Left ventricle myocardium inferior (tissue), 1 donor: Measurements from ENCODE around the gene HES5. TPM values are rescaled to one million over a fixed set of nuclear protein-coding genes. Genes with fewer than 3 reads are reported as not detected.

Experiments
- DNase-seq: peaks from one replicate; pipeline ENCODE4 v3.0.0-alpha.2; 2020
- H3K27ac ChIP-seq: fragments of 200-600 bp; replicated peaks from 2 replicates; pipeline ENCODE4 v1.8.0; 2021
- H3K27me3 ChIP-seq: fragments of 200-600 bp; 2 replicates; pipeline ENCODE4 v1.8.0; 2021; ENCODE audit warnings: low read depth
- H3K36me3 ChIP-seq: fragments of 200-600 bp; 2 replicates; pipeline ENCODE4 v1.8.0; 2021
- H3K4me1 ChIP-seq: fragments of 200-600 bp; 2 replicates; pipeline ENCODE4 v1.8.0; 2021
- H3K4me3 ChIP-seq: fragments of 200-600 bp; 2 replicates; pipeline ENCODE4 v1.8.0; 2021; ENCODE audit warnings: mild to moderate bottlenecking, moderate library complexity
- H3K9me3 ChIP-seq: fragments of 200-600 bp; replicated peaks from 2 replicates; pipeline ENCODE4 v1.8.0; 2021
- CTCF ChIP-seq: fragments of 200-600 bp; IDR thresholded peaks from 2 replicates; pipeline ENCODE4 v1.8.0; 2021; ENCODE audit warnings: antibody characterized with exemption, mild to moderate bottlenecking, borderline replicate concordance
- intact Hi-C: fragments of 100-400 bp; cut with micrococcal nuclease; formaldehyde crosslinking; loops from one replicate; pipeline ENCODE4 v1.11.0; 2022
- total RNA-seq: library from RNA; stranded (reverse); fragmentation: NEBNext Ultra II Directional; extraction: Animal tissue kit (Norgen Biotek cat#: 25700); gene quantifications from one replicate; pipeline ENCODE4 v1.2.1, GENCODE V29; 2021
- donor health status: DM: no; HTN: yes; CAD: no; lungs with severe emphysema.

HES5 gene
- total RNA-seq, 1 donor from 2014 or later: 0.63 TPM

- TF ChIP-seq CTCF: no peak
- DNase-seq: no peak
- peak overlapping the region; percentile 92 for H3K27ac ChIP-seq
- intact Hi-C loops: no loop called here
- peaks cover 69% of the 10 kb centered on the region for H3K4me1 ChIP-seq
- peak overlapping the region; percentile 70 for H3K4me3 ChIP-seq
- no peaks in the 10 kb centered on the region for H3K36me3 ChIP-seq
- no peaks in the 10 kb centered on the region for H3K9me3 ChIP-seq
- H3K27me3 ChIP-seq: peaks cover 41% of the 10 kb centered on the region
Observed at GRCh38 chr1:2530513-2531361, 674 bp upstream of the HES5 start.

- intact Hi-C loops: no loop called here
- peak; percentile 19 for TF ChIP-seq CTCF
- no peaks in the 10 kb centered on the region for H3K9me3 ChIP-seq
- H3K27ac ChIP-seq: peak overlapping the region; percentile 92
- no peak for DNase-seq
- peaks cover 25% of the 10 kb centered on the region for H3K27me3 ChIP-seq
- H3K36me3 ChIP-seq: no peaks in the 10 kb centered on the region
- H3K4me1 ChIP-seq: peaks cover 69% of the 10 kb centered on the region
- peak overlapping the region; percentile 70 for H3K4me3 ChIP-seq
Observed at GRCh38 chr1:2528966-2529783, 888 bp downstream of the HES5 start.

DNA sequence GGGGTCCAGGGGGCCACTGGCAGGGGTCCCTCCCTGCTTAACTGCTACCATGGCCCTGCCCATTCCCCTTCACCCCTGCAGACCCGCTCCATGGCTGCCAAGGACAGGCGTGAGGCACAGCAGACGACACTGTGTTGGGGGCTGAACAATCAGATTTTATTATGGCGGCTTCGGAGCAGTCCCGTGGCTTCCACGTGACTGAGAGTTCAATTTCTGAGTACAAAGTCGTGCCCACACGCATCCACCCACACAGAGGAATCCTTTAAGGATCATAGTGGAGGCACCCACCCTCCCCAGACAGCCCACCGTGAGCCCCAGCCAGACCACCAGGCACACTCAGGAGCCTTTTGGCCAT is 1.5 kb downstream of the HES5 start:
- DNase-seq: no peak
- Histone ChIP-seq H3K4me1 (peaks cover 74% of the 10 kb centered on the region), H3K27me3 (peaks cover 20% of the 10 kb centered on the region), H3K9me3 (no peaks in the 10 kb centered on the region), H3K27ac (peak overlapping the region; percentile 92), H3K36me3 (no peaks in the 10 kb centered on the region), H3K4me3 (peak overlapping the region; percentile 70)
- no peak for TF ChIP-seq CTCF
- intact Hi-C loops: no loop called here

GRCh38 chr1:2528016-2528415 is 2.0 kb downstream of the HES5 start:
- peak overlapping the region; percentile 92 for H3K27ac ChIP-seq
- DNase-seq: peak; percentile 82
- H3K4me3 ChIP-seq: peak overlapping the region; percentile 70
- H3K9me3 ChIP-seq: no peaks in the 10 kb centered on the region
- H3K27me3 ChIP-seq: peaks cover 20% of the 10 kb centered on the region
- H3K4me1 ChIP-seq: peaks cover 80% of the 10 kb centered on the region
- intact Hi-C loops: no loop called here
- no peaks in the 10 kb centered on the region for H3K36me3 ChIP-seq
- no peak for TF ChIP-seq CTCF

GRCh38 chr1:2527556-2527860 is 2.6 kb downstream of the HES5 start:
- no peak for TF ChIP-seq CTCF
- Histone ChIP-seq H3K27me3 (peaks cover 20% of the 10 kb centered on the region), H3K4me3 (peak overlapping the region; percentile 23), H3K4me1 (peaks cover 81% of the 10 kb centered on the region), H3K27ac (peak overlapping the region; percentile 92), H3K36me3 (no peaks in the 10 kb centered on the region), H3K9me3 (no peaks in the 10 kb centered on the region)
- DNase-seq: no peak
- intact Hi-C loops: no loop called here
